Liver (tissue), 9 donors: Measurements from ENCODE around the gene NCAM1. TPM values are rescaled to one million over a fixed set of nuclear protein-coding genes. Genes with fewer than 3 reads are reported as not detected.

Experiments used
- DNase-seq: peaks from one replicate; pipeline ENCODE4 v3.0.0-alpha.2; 2017; ENCODE audit warnings: low spot score
- H3K27ac ChIP-seq, 2 donors: one replicate each; pipeline ENCODE4 v1.7.0; 2013; ENCODE audit warnings: inconsistent platforms in 2 of 2, low read length in 2 of 2, control low read depth in 1 of 2, low read depth in 1 of 2, mild to moderate bottlenecking in 1 of 2
- H3K27me3 ChIP-seq, 4 donors: one replicate each; pipeline versions ENCODE4 v1.6.1 to v1.7.0; 2013; ENCODE audit warnings: low read length in 3 of 4, inconsistent platforms in 1 of 4, mild to moderate bottlenecking in 1 of 4, moderate library complexity in 1 of 4; ENCODE audit not compliant: control insufficient read depth in 4 of 4, insufficient read depth in 4 of 4
- H3K36me3 ChIP-seq, 4 donors: one replicate each; pipeline versions ENCODE4 v1.6.1 to v1.7.0; 2013; ENCODE audit warnings: low read length in 3 of 4, mild to moderate bottlenecking in 3 of 4, low read depth in 1 of 4, moderate library complexity in 1 of 4; ENCODE audit not compliant: control insufficient read depth in 4 of 4, insufficient read depth in 3 of 4
- H3K4me1 ChIP-seq, 4 donors: one replicate each; pipeline versions ENCODE4 v1.6.1 to v1.7.0; 2013; ENCODE audit warnings: low read length in 3 of 4, mild to moderate bottlenecking in 3 of 4, moderate library complexity in 1 of 4; ENCODE audit not compliant: control insufficient read depth in 4 of 4, insufficient read depth in 4 of 4
- H3K4me3 ChIP-seq, 3 donors: one replicate each; pipeline versions ENCODE4 v1.6.1 to v1.7.0; 2013; ENCODE audit warnings: low read length in 3 of 3, control low read depth in 1 of 3, low read depth in 1 of 3, mild to moderate bottlenecking in 1 of 3
- H3K9ac ChIP-seq, 2 donors: one replicate each; pipeline ENCODE4 v1.7.0; 2013; ENCODE audit warnings: low read length in 2 of 2, mild to moderate bottlenecking in 2 of 2, moderate library complexity in 2 of 2, control low read depth in 1 of 2, low read depth in 1 of 2
- H3K9me3 ChIP-seq, 4 donors: one replicate each; pipeline versions ENCODE4 v1.6.1 to v1.7.0; 2013; ENCODE audit warnings: low read length in 3 of 4; ENCODE audit not compliant: control insufficient read depth in 4 of 4
- EGR1 ChIP-seq, 2 donors: IDR thresholded peaks; 2 replicates each; pipeline ENCODE4 v1.6.1; 2016 to 2018; ENCODE audit warnings: antibody characterized with exemption in 2 of 2, low read depth in 2 of 2
- FOXA1 ChIP-seq: IDR thresholded peaks from 2 replicates; pipeline ENCODE4 v1.6.1; 2016; ENCODE audit warnings: antibody characterized with exemption
- FOXA2 ChIP-seq: IDR thresholded peaks from 2 replicates; pipeline ENCODE4 v1.6.1; 2016; ENCODE audit warnings: antibody characterized with exemption
- GABPA ChIP-seq, 2 donors: IDR thresholded peaks in 1 of 2; conservative IDR thresholded peaks in 1 of 2; 2 replicates each; pipeline ENCODE4 v1.6.1; 2016; ENCODE audit warnings: antibody characterized with exemption in 2 of 2, mild to moderate bottlenecking in 1 of 2, moderate library complexity in 1 of 2
- HNF4A ChIP-seq, 2 donors: conservative IDR thresholded peaks; 2 replicates each; pipeline ENCODE4 v1.6.1; 2016; ENCODE audit warnings: antibody characterized with exemption in 2 of 2, mild to moderate bottlenecking in 2 of 2
- HNF4G ChIP-seq: IDR thresholded peaks from 2 replicates; pipeline ENCODE4 v1.6.1; 2016; ENCODE audit warnings: antibody characterized with exemption
- JUND ChIP-seq, 2 donors: IDR thresholded peaks; 2 replicates each; pipeline ENCODE4 v1.6.1; 2016; ENCODE audit warnings: antibody characterized with exemption in 2 of 2
- NR2F2 ChIP-seq: IDR thresholded peaks from 2 replicates; pipeline ENCODE4 v1.6.1; 2016; ENCODE audit warnings: antibody characterized with exemption
- RAD21 ChIP-seq, 2 donors: IDR thresholded peaks; 2 replicates each; pipeline ENCODE4 v1.6.1; 2016; ENCODE audit warnings: antibody characterized with exemption in 2 of 2, mild to moderate bottlenecking in 2 of 2
- RXRA ChIP-seq, 2 donors: IDR thresholded peaks; 2 replicates each; pipeline ENCODE4 v1.6.1; 2017 to 2018; ENCODE audit warnings: antibody characterized with exemption in 2 of 2, mild to moderate bottlenecking in 1 of 2
- SP1 ChIP-seq: IDR thresholded peaks from 2 replicates; pipeline ENCODE4 v1.6.1; 2018; ENCODE audit warnings: antibody characterized with exemption, mild to moderate bottlenecking
- TAF1 ChIP-seq: conservative IDR thresholded peaks from 2 replicates; pipeline ENCODE4 v1.6.1; 2016; ENCODE audit warnings: antibody characterized with exemption, mild to moderate bottlenecking
- YY1 ChIP-seq: IDR thresholded peaks from 2 replicates; pipeline ENCODE4 v1.6.1; 2016; ENCODE audit warnings: antibody characterized with exemption, mild to moderate bottlenecking
- WGBS: extraction: QIAGEN DNeasy Blood & Tissue Kit; methylation state at CpG from one replicate; pipeline ENCODE4 v1.1.7; 2013; 5-methylcytosine and 5-hydroxymethylcytosine counted together
- polyA plus RNA-seq, 2 donors: library from polyadenylated mRNA; stranded (reverse) in 1 of 2; unstranded in 1 of 2; fragments of 200-250 nt in 1 of 2; fragments of >200 nt in 1 of 2; fragmentation: Nextera tagmentation in 1 of 2; extraction: Ambion mirVana in 1 of 2; gene quantifications; one replicate each; pipeline versions ENCODE4 v1.2.1 to v1.2.3, GENCODE V29; 2013 to 2015
- total RNA-seq, 2 donors: library from RNA; depleted of rRNA; stranded (reverse); fragments of >200 nt; gene quantifications; one replicate each; pipeline ENCODE4 v1.2.3, GENCODE V29; 2014
- TF ChIP-seq, protein P1 (sequence below): IDR thresholded peaks from 2 replicates; pipeline ENCODE4 v1.6.1; 2016; ENCODE audit warnings: antibody characterized with exemption, mild to moderate bottlenecking
- TF ChIP-seq, protein P2 (sequence below): fragments of 150-350 bp; IDR thresholded peaks from 2 replicates; pipeline ENCODE4 v1.5.1; 2017; ENCODE audit warnings: improper control_type of control experiment, low read depth, low read length; ENCODE audit not compliant: missing input control
- TF ChIP-seq, protein P3 (sequence below): IDR thresholded peaks from 2 replicates; pipeline ENCODE4 v1.6.1; 2016; ENCODE audit warnings: antibody characterized with exemption
- TF ChIP-seq, protein P4 (sequence below): IDR thresholded peaks from 2 replicates; pipeline ENCODE4 v1.6.1; 2016; ENCODE audit warnings: antibody characterized with exemption
- TF ChIP-seq, protein P5 (sequence below): IDR thresholded peaks from 2 replicates; pipeline ENCODE4 v1.6.1; 2016; ENCODE audit warnings: antibody characterized with exemption
- donor health status: healthy.
- donor health status: healthy.
- donor health status: healthy.
- donor health status: healthy.
- donor health status: healthy.

NCAM1 gene
- total and polyA plus RNA-seq, 4 donors = 0.65 to 2.1 (median 0.88) TPM

DNA sequence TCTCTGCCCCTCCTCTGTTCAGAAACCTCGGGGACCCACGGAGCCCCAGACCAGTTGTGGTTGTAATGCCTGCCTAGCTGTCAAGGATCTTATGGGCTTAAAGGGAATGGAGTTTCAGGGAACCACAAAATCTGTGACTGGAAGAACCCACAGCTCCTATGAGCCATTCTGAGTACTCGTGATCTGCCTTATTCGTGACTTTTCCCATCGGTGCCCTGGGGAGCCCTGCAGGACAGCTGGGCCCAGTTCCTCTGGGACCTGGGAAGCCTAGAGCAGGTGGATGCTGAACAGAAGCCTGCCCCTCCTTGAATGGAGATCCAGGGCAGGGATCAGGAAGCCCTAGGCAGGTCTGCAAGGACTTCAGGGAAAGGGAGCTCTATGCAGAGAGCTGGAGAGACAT lies 311.1 kb downstream of the NCAM1 start:
- WGBS = 71% methylated on average over 5 of the region's 5 CpGs
- H3K36me3 ChIP-seq = no peaks in the 10 kb centered on the region

More for the DNA sequence above, 311.1 kb downstream of the NCAM1 start:
- Histone ChIP-seq H3K9me3 (no peaks in the 10 kb centered on the region), H3K4me3 (no peak overlapping the region), H3K27ac (no peak overlapping the region), H3K4me1 (no peaks in the 10 kb centered on the region), H3K9ac (no peak overlapping the region), H3K27me3 (no peaks in the 10 kb centered on the region)
- no peak for TF ChIP-seq YY1
- no peak for TF ChIP-seq FOXA2
- no peak for TF ChIP-seq SP1
- TF ChIP-seq NR2F2 = no peak
- TF ChIP-seq, protein P1, sequence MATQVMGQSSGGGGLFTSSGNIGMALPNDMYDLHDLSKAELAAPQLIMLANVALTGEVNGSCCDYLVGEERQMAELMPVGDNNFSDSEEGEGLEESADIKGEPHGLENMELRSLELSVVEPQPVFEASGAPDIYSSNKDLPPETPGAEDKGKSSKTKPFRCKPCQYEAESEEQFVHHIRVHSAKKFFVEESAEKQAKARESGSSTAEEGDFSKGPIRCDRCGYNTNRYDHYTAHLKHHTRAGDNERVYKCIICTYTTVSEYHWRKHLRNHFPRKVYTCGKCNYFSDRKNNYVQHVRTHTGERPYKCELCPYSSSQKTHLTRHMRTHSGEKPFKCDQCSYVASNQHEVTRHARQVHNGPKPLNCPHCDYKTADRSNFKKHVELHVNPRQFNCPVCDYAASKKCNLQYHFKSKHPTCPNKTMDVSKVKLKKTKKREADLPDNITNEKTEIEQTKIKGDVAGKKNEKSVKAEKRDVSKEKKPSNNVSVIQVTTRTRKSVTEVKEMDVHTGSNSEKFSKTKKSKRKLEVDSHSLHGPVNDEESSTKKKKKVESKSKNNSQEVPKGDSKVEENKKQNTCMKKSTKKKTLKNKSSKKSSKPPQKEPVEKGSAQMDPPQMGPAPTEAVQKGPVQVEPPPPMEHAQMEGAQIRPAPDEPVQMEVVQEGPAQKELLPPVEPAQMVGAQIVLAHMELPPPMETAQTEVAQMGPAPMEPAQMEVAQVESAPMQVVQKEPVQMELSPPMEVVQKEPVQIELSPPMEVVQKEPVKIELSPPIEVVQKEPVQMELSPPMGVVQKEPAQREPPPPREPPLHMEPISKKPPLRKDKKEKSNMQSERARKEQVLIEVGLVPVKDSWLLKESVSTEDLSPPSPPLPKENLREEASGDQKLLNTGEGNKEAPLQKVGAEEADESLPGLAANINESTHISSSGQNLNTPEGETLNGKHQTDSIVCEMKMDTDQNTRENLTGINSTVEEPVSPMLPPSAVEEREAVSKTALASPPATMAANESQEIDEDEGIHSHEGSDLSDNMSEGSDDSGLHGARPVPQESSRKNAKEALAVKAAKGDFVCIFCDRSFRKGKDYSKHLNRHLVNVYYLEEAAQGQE = no peak
- TF ChIP-seq JUND (IDR thresholded peaks at IDR 0.05) = no peak
- no peak for TF ChIP-seq HNF4A (conservative IDR thresholded peaks at IDR 0.05)
- no peak for TF ChIP-seq RAD21 (IDR thresholded peaks at IDR 0.05)
- TF ChIP-seq, protein P2, sequence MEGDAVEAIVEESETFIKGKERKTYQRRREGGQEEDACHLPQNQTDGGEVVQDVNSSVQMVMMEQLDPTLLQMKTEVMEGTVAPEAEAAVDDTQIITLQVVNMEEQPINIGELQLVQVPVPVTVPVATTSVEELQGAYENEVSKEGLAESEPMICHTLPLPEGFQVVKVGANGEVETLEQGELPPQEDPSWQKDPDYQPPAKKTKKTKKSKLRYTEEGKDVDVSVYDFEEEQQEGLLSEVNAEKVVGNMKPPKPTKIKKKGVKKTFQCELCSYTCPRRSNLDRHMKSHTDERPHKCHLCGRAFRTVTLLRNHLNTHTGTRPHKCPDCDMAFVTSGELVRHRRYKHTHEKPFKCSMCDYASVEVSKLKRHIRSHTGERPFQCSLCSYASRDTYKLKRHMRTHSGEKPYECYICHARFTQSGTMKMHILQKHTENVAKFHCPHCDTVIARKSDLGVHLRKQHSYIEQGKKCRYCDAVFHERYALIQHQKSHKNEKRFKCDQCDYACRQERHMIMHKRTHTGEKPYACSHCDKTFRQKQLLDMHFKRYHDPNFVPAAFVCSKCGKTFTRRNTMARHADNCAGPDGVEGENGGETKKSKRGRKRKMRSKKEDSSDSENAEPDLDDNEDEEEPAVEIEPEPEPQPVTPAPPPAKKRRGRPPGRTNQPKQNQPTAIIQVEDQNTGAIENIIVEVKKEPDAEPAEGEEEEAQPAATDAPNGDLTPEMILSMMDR = no peak
- TF ChIP-seq, protein P3, sequence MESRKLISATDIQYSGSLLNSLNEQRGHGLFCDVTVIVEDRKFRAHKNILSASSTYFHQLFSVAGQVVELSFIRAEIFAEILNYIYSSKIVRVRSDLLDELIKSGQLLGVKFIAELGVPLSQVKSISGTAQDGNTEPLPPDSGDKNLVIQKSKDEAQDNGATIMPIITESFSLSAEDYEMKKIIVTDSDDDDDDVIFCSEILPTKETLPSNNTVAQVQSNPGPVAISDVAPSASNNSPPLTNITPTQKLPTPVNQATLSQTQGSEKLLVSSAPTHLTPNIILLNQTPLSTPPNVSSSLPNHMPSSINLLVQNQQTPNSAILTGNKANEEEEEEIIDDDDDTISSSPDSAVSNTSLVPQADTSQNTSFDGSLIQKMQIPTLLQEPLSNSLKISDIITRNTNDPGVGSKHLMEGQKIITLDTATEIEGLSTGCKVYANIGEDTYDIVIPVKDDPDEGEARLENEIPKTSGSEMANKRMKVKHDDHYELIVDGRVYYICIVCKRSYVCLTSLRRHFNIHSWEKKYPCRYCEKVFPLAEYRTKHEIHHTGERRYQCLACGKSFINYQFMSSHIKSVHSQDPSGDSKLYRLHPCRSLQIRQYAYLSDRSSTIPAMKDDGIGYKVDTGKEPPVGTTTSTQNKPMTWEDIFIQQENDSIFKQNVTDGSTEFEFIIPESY = no peak
- TF ChIP-seq, protein P4, sequence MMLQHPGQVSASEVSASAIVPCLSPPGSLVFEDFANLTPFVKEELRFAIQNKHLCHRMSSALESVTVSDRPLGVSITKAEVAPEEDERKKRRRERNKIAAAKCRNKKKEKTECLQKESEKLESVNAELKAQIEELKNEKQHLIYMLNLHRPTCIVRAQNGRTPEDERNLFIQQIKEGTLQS = no peak
- no peak for TF ChIP-seq FOXA1
- no peak for TF ChIP-seq RXRA (IDR thresholded peaks at IDR 0.05)
- TF ChIP-seq TAF1 = no peak
- TF ChIP-seq HNF4G = no peak
- no peak for TF ChIP-seq GABPA (IDR thresholded peaks at IDR 0.05 in 1 of 2, conservative IDR thresholded peaks at IDR 0.05 in 1 of 2)
- TF ChIP-seq, protein P5, sequence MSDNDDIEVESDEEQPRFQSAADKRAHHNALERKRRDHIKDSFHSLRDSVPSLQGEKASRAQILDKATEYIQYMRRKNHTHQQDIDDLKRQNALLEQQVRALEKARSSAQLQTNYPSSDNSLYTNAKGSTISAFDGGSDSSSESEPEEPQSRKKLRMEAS = no peak
- no peak for TF ChIP-seq EGR1 (IDR thresholded peaks at IDR 0.05; ENCODE audit: low read depth in 2 of 2)
- no peak for DNase-seq
